NCI-H146 (cell line): ENCODE results near the gene ZNF761.
"Not testable (repeated sequence)": the region's sequence is repeated elsewhere in the genome, so short reads cannot be mapped to it uniquely, and the experiment has no call there.

Source experiments
- DNase-seq: peaks from one replicate; lab custom pipeline; 2025; lab: John Stamatoyannopoulos, UW

Gene ZNF761

DNA sequence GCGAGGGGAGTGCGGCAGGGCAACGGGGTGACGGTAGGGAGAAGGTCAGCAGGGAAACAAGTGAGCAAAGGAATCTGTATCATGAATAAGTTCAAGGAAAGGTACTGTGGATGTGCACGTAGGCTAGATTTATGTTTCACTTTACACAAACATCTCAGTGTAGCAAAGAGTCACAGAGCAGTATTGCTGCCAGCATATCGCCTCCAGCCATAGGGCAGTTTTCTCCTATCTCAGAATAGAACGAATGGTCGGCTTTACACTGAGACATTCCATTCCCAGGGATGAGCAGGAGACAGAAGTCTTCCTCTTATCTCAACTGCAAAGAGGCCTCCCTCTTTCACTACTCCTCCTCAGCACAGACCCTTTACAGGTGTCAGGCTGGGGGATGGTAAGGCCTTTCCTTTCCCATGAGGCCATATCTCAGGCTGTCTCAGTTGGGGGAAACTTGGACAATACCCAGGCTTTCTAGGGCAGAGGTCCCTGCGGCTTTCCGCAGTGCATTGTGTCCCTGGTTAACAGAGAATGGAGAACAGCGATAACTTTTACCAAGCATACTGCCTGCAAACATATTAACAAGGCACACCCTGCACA, 28.4 kb downstream of the ZNF761 start:
- DNase-seq = not testable (repeated sequence)

DNA sequence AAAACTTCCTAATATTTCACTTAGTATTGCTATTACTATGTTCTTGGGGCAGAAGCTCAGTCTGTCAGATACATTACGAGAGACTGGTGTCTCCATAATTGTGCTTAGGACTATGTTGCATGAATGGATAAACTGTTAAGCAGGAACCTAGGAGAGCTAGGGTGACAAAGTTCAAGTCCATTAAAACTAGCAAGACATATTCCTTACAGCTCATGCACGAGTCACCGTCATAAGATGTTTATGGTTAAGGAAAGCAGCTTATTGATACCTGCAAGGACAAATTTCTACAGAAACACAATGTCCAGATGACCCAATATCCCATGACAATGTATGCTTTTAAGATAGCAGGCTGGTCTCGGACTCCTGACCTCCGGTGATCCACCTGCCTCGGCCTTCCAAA, 30.1 kb downstream of the ZNF761 start:
- no peak for DNase-seq

- DNase-seq = no peak
These were observed 31.1 kb downstream of the ZNF761 start for GRCh38 chr19:53462861-53463260.

DNA sequence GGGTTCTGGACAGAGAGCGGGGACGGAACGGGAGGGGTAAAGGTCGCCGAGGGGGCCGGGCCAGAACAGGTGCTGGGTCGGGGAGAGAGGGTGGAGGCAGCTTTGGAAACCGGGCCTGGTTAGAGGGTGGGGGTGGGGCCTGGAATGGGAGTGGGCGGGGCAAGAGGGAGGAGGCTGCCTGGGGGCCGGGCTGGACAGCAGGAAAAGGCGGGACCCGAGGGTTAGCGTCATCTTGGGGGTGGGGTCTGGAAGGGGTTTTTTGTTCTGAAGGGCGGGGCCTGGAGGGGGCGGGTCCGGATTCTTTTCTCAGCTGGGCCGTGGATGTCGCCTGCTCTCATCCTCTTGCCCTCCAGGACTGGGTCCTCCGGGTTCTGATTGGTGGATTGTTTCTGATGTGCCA, 31.5 kb downstream of the ZNF761 start:
- DNase-seq = peak; percentile 16

DNA sequence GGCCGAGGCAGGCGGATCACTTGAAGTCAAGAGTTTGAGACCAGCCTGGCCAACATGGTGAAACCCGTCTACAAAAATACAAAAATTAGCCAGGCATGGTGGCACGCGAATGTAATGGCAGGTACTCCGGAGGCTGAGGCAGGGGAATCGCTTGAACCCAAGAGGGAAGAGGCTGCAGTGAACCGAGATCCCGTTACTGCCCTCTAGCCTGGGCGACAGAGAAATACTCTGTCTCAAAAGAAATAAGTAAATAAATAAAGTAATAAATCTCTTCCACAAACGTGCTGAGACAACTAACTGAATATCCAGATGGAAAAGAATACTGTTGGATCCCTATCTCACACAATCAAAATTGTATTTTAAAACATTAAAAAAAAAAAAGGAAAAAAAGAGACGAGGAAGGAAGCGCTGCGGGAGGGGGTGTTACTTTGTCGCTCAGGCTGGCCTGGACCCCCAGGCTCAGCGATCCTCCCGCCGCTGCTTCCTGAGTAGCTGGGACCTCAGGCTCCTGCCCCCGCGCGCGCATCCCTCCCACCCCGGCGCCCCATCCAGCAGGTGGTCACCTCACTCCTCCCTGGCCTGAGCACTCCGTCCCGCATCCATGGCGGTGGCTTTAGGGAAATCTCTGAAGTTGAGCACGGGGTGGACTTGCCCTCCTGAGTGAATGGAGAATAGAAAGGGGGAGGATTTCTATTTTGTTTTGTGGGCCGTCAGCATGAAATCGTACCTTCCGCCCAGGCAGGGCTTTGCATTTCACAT, 35.1 kb downstream of the ZNF761 start:
- peak; percentile 59 for DNase-seq

DNA sequence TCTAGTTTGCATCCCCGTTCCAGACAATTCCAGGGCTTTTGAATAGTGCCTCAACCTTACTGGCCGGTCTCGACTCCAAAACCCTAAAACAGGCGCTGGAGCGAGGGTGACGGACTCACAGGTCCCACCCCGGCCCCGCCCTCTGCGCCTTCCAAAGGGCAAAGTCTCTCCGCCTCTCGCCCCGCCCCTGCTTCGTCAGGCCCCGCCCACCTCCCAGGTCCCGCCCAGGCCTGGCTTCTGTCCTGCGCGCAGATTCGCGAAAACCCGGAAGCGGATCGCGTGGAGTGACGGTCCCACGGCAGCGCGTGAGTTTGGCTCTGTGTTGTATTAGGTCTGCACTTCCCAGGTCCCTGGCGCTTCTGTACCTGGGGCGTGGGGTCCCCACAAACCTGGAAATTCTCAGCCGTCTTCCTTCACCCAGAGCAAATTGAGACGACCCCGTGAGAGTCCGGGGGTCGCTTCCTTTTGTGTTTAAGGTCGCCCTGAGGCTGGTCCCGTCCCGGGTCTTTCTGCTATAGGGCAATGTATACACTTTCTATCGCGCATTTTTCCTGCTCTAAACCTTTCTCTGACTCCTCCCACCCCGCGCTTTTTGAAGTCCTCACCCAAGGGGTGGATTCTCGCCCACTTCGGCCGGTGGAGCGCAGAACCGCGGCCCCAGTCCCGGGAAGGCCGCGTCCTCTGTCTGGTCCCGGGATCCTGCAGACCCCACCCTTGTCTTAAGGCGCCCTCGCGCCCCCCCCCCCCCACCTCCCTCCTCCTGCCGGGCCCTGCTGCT, 35.9 kb downstream of the ZNF761 start, which contains the start of gene ZNF813:
ZNF813 (plus strand) TSS at position 249 of the 778 bp plus-strand sequence. CDS start 16,090 bp downstream, outside the sequence.
- peak; percentile 91 for DNase-seq

DNA sequence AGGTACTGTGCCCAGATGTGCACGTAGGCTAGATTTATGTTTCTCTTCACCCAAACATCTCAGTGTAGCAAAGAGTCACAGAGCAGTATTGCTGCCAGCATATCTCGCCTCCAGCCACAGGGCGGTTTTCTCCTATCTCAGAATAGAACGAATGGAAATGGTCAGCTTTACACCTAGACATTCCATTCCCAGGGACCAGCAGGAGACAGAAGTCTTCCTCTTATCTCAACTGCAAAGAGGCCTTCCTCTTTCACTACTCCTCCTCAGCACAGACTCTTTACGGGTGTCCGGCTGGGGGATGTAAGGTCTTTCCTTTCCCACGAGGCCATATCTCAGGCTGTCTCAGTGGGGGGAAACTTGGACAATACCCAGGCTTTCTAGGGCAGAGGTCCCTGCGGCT, 36.8 kb downstream of the ZNF761 start:
- not testable (repeated sequence) for DNase-seq

DNA sequence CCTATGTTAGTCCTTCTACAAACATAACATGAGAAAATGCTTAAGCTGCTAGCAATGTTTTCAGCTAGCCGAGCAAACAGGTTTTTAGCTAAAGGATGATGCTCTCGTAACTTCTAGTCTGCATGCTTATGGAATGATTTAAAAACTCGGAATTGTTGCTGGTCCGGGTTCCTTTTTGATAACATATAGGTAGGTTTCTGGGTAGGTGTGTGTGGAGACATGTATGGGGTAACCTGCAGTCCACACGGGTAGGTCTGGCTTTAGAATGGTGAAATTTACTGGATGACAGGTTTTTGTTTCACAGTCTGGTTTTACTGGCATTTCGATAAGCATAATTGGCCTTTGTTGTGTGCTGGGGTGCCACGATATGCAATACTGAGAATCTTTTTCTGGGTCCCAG, 40.1 kb downstream of the ZNF761 start:
- no peak for DNase-seq

DNA sequence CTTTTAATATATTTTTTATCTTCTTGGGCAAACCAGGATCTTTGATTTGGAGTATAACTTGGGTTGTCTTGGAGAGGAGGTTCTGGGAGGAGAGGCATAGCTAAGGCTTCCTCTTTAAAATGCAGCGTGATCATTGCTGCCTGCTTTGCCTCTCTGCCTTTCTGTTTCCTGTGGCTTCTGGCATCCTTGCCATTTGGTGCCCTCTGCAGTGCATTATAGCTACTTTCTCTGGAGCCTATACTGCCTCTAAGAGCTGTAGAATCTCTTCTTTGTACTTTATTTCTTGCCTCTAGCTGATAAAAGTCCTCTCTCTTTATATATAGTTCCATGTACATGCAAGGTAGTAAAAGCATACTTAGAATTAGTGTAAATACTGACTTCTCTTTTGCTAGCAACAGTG, 43.0 kb downstream of the ZNF761 start:
- not testable (repeated sequence) for DNase-seq

DNA sequence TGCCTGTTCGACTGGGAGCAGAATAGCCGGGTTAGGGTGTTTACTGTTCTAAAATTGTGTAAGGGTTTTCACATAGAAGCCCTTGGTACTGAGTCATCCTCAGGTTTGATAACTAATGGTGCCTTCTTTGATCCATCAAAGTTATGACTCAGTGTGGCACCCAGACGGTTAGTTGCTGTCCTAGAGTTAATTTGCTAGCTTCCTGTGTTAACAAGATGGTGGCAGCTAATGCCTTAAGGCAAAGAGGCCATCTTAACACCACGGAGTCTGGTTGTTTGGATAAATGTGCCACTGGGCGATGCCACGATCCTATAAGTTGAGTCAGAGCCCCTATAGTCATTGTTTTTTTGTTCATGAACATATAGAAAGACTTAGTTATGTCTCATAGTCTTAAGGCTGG, 43.7 kb downstream of the ZNF761 start:
- not testable (repeated sequence) for DNase-seq

GRCh38 chr19:53483751-53484150, 52.0 kb downstream of the ZNF761 start:
- DNase-seq = not testable (repeated sequence)

GRCh38 chr19:53485046-53486004, 53.5 kb downstream of the ZNF761 start:
- no peak for DNase-seq

DNA sequence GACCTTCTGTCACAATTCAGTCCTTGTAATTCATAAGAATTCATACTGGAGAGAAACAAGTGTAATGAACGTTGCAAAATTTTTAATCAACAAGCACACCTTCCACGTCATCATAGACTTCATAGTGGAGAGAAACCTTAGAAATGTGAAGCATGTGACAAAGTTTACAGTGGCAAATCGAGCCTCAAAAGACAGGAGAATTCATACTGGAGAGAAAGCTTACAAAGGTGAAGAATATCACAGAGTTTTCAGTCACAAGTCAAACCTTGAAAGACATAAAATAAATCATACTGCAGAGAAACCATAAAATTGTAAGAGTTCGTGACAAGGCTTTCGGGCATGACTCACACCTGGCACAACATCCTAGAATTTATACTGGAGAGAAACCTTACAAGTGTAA, 60.4 kb downstream of the ZNF761 start:
- no peak for DNase-seq

DNA sequence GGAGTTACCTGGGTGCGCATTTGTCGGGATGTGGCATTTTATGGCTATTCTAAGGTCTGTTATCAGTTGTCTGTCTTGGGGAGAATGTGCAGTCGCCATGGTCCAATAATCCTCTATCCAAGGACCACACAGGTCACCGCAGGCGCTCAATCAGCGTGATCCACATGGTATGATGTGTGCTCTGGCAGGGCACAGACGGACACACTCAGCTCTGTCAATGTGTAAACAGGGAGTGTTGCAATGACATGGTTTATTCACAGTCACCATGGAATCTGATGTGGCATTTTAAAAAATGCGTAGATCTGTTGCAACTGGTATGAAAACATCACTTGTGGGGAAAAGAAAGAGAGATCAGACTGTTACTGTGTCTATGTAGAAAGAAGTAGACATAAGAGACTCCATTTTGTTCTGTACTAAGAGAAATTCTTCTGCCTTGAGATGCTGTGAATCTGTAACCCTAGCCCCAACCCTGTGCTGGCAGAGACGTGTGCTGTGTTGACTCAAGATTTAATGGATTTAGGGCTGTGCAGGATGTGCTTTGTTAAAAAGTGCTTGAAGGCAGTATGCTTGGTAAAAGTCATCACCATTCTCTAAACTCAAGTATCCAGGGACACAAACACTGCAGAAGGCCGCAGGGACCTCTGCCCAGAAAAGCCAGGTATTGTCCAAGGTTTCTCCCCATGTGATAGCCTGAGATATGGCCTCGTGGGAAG, 65.7 kb downstream of the ZNF761 start:
- not testable (repeated sequence) for DNase-seq

GRCh38 chr19:53498024-53498395, 66.2 kb downstream of the ZNF761 start:
- not testable (repeated sequence) for DNase-seq

DNA sequence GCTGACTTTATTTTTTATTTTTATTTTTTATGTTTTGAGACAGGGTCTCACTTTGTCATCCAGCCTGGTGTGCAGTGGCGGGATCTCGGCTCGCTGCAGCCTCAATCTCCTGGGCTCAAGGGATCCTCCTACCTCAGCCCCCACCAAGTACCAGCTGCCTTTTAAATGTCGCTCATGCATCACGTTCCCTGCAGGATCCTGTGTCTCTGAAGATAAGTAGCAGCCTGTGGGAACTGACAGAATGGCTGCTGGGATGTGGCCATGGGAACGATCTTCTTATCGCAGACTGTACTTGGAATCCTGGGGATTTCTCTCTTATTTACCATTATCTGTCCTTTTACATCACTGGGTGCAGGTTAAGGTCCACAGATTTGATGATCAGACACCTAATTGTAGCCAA, 71.4 kb downstream of the ZNF761 start:
- DNase-seq = peak; percentile 58

GRCh38 chr19:53503671-53504364, 72.0 kb downstream of the ZNF761 start:
- DNase-seq = peak; percentile 55

DNA sequence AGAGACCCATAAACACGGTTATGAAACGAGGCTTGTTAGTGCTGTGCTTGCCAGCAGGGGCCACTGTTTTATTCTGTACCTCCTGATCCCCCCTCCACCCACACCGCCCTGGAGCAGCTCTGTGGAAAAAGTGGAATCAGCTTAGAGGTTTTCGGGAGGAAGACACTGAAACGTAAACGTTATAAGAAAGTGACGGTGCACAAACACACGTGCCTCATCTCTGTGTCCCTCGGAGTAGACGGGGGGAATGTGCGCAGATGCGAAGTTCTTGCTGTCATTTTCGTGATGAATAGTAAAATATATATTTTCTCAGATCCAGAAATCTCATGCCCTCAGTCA, 72.5 kb downstream of the ZNF761 start:
- peak; percentile 35 for DNase-seq

DNA sequence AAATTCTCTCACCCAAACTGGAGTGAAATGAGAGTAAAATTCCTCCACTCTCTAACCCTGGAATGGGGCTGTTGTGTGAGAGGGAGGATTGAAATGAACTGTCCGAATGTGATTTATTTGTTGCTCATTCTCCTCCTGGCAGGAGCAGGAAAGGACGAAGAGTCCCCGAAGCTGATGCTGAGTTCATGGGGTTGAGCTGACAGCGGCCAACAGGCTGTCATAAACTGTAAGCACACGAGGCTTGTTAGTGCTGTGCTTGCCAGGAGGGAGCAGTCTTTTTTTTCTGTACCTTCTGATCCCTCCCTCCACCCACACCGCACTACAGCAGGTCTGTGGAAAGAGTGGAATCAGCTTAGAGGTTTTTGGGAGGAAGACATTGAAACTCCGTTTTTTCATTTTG, 73.1 kb downstream of the ZNF761 start:
- DNase-seq = peak; percentile 16

GRCh38 chr19:53506728-53507127, 74.9 kb downstream of the ZNF761 start:
- no peak for DNase-seq
